ENCODE measurements around the gene POLR1G.
"Not testable (repeated sequence)": the region's sequence is repeated elsewhere in the genome, so short reads cannot be mapped to it uniquely, and the experiment has no call there.

POLR1G gene

DNA sequence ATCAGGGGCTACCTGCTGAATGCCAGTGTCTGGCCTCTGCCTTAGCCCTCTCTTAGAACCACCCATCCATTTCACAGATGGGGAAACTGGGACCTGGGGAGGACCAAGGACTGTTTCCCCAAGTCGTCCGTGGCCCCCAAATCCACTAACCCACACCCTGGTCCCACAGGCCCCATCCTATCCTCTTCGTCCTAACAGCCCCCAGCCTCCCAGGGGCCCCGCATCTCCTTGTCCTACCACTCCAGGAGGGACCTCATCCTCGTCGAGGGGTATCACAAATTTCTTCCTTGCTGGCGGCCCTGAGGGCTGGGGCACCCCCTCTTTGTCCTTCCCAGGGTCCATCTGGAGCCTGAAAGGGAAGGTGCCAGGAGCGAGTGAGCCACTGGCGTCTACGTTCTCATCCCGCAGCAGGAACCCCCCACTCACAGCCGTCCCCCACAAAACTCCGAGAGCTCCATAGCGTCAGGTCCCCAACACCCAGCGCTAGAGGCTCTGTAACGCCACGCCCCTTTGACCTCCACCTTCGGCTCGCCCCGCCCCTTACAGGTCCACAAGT lies 16.7 kb downstream of the POLR1G start:
- peak; percentile 81 to 82 for DNase-seq

DNA sequence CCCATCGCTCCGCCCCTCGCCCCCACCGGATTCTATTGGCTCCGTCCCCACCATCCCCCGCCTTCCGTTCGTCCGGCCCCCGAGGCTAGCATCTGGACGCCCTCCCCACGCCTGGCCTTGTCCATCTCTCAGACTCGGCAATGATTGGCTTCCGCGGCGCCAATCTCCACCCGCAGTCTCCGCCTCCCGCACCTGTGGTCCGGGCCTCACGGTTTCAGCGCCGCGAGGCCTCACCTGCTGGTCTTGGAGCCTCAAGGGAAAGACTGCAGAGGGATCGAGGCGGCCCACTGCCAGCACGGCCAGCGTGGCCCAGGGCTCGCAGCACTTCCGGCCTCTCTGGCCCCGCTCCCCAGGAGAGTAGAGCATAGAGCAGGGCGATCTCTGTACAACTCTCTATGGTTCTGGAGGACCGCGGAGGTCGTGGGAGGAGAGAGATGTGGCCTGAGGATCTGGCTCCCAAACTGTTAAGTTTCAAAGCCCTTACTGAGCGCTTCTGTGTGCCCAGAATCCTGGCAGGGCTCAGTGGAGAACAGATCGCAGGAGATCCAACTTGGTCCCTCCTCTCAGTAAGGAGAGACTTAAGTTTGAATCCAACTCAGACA lies 17.2 kb downstream of the POLR1G start, which contains the start of gene ERCC1:
Gene ERCC1, minus strand, starts transcription at position 329 of the 602 bp plus-strand sequence. CDS start 543 bp downstream, outside the sequence.
- peak; percentile 55 to 61 for DNase-seq

GRCh38 chr19:45424191-45425058 lies 18.0 kb downstream of the POLR1G start:
- peak in 1 of 2 experiments; percentile 46 for DNase-seq

DNA sequence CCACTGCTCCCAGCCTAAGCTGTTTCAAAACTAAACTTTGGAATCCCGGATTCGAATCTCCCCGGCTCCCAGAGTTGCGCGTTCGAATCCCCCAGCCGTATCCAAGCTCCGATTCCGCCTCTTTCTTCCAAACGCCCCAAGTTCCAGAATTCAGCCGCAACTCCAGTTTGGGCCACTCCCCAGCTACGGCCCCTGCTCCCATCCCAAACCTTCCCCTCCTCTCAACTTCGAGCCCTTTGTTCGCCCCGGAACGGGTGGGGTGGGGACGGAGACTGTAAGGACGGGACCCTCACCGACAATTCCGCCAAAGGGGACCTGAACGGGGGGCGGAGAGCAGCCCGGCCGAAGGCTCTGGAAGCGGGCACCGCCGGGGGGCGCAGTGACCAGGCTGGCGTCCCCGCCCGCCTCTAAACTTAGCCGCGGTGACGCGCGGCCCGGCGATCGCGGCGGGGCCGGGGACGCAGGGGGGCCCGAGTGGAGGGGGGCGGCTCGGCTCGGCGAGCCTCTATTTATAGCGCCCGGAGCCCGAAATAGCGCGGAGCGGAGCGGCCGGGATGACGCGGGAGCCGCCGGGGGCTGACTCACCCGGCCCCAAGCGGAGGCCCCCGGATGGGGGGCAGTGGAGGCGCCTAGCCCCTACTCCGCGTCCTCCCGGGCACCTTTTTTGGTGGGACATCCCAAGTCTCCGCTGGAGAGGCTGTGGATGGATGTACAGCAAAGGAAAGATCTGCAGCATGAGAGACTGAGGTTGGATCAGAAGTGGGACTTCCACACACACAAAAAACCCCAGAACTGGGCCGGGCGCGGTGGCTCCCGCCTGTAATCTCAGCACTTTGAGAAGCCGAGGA lies 22.2 kb downstream of the POLR1G start:
- DNase-seq: peak in 1 of 2 experiments; percentile 6

DNA sequence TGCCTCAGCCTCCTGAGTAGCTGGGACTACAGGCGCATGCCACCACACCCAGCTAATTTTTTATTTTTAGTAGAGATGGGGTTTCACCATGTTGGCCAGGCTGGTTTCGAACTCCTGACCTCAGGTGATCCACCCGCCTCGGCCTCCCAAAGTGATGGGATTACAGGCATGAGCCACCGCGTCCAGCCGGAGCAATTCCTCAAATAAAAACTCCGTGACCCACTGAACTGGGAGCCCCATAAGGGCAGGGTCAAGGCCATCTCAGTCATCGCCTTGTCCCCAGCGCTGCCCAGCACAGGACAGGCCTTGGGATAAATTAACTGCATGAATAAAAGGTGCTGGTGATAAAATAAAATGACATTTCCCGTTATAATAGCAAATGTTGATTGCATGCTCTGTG lies 23.5 kb downstream of the POLR1G start:
- DNase-seq: not testable (repeated sequence)

- DNase-seq: not testable (repeated sequence)
Observed at GRCh38 chr19:45431008-45431407, 24.6 kb downstream of the POLR1G start.

DNA sequence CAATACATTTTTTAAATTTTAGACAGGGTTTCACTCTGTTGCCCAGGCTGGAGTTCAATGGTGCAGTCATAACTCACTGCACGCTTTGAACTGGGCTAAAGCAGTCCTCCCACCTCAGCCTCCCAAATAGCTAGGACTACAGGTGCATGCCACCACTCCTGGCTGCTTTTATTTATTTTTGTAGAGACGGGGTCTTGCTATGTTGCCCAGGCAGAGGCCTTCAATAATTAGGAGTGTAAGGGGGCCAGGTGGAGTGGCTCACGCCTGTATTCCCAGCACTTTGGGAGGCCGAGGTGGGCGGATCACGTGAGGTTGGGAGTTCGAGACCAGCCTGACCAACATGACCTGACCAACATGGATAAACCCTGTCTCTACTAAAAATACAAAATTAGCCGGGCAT lies 26.1 kb downstream of the POLR1G start:
- not testable (repeated sequence) for DNase-seq

- DNase-seq: no peak
Observed at GRCh38 chr19:45437328-45437727, 30.9 kb downstream of the POLR1G start.

DNA sequence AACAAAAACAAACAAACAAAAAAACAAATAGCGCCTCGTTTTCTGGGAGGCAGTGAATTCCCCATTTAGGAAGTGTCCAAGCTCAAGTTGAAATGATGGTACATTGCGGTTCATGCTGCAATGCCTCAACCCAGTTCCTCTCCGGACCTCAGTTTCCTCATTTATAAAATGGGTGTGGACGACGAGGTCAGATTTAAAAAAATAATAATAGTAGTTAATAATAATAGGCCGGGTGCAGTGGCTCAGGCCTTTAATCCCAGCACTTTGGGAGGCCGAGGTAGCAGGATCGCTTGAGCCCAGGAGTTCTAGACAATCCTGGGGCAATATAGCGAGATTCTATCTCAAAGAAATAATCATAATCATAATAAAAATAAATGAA lies 32.7 kb downstream of the POLR1G start:
- DNase-seq: no peak

GRCh38 chr19:45439569-45440258 lies 33.3 kb downstream of the POLR1G start:
- peak; percentile 80 for DNase-seq

DNA sequence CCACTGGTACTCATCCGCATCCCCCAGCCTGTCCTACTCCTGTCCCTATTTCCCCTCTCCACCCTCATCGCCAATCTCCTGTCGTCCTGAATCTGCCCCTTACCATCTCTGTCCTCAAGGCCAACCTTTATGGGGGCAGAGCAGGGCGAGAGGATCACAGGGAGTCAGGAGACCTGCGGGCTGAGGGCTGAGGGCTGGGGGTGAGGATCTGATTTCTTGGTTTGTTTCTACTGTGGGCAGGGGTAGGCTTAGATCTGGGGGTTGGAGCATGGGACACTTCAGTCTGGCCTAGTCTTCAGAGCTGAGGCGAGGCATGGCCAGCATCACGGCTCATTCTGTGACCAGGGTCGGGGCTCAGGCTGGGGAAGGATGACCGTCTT lies 33.8 kb downstream of the POLR1G start:
- DNase-seq: no peak

- DNase-seq: no peak
Observed at GRCh38 chr19:45440873-45441654, 34.6 kb downstream of the POLR1G start.

- DNase-seq: no peak
Observed at GRCh38 chr19:45442408-45442777, 35.9 kb downstream of the POLR1G start.

GRCh38 chr19:45442778-45443461 lies 36.5 kb downstream of the POLR1G start:
- DNase-seq: peak in 1 of 2 experiments; percentile 45

GRCh38 chr19:45443462-45444317 lies 37.2 kb downstream of the POLR1G start:
- DNase-seq: peak; percentile 38 to 39

- peak; percentile 67 to 69 for DNase-seq
Observed at GRCh38 chr19:45444318-45445041, 38.0 kb downstream of the POLR1G start.

DNA sequence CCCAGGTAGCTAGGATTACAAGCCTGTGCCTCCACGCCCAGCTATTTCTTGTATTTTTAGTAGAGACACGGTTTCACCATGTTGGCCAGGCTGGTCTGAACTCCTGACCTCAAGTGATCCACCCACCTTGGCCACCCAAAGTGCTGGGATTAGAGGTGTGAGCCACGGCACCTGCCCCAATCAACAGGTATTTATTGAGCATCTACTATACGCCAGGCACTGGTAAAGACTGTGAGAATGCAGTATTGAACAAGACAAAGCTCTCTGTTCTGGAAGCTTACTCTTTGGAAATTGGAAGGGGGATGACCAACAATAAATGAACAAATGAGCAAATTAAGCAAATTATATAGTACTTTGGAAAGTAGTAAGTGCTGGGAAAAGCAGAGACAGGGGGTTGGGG lies 38.7 kb downstream of the POLR1G start:
- no peak for DNase-seq

DNA sequence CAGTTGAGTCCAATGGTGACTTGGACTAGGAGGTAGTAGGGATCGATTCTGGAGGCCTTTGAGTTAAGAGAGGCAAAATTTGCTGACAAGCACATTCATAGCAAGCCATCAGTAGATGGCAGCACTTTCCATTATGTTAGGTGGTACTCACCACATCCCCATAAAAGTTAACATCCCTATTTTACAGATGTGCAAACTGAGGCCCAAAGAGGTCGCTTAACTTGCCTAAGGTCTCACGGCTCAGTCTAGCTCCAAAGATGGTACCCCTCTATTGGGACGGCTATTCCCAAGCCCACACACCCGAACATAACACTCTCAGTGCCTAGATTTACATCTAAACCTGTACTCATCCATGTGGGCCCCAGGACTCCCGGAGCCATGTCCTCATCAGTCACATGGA lies 39.9 kb downstream of the POLR1G start:
- no peak for DNase-seq

DNA sequence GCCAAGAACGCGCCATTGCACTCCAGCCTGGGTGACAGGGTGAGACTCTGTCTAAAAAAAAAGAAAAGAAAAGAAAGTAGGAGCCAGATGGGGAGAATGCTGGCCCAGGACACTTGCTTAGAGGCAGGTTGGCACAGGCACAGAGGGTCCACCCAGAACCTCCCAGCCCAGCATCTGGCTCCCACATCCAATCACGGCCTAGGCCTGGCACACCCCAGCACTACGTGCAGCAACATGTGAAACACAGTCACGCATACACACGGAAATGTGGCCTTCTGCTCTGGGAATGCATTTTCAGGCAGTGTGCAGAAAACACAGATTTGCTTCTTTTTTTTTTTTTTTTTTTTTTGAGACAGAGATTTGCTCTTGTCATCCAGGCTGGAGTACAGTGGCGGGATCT lies 40.5 kb downstream of the POLR1G start:
- DNase-seq: no peak

All from stimulated activated CD4-positive, alpha-beta T cell treated with anti-CD3 and anti-CD28 coated beads, Interleukin-4, amount 100 ng/mL, for 4 hours (primary cell).